OCI-LY1 (cell line): ENCODE data around the gene ZNF827.

Source experiments
- H2AFZ ChIP-seq: fragments of 200-600 bp; sonication (generic), shearing (Covaris generic); 2 replicates; pipeline ENCODE4 v1.6.0; 2014; ENCODE audit warnings: antibody characterized with exemption, mild to moderate bottlenecking, low read length
- H3F3A ChIP-seq: fragments of 200-600 bp; sonication (generic), shearing (Covaris generic); 2 replicates; pipeline ENCODE4 v1.6.0; 2014; ENCODE audit warnings: mild to moderate bottlenecking, antibody characterized with exemption, low read length, moderate library complexity; ENCODE audit not compliant: insufficient read depth
- H3K27ac ChIP-seq: fragments of 200-600 bp; sonication (generic); 2 replicates; pipeline ENCODE4 v1.5.1; 2014; ENCODE audit warnings: low read length, mixed run types, mild to moderate bottlenecking, low read depth; ENCODE audit not compliant: poor library complexity, severe bottlenecking
- H3K27me3 ChIP-seq: fragments of 200-600 bp; sonication (generic); 2 replicates; pipeline ENCODE4 v1.6.0; 2014; ENCODE audit warnings: antibody characterized with exemption, mild to moderate bottlenecking, low read length, moderate library complexity; ENCODE audit not compliant: insufficient read depth
- H3K36me3 ChIP-seq: fragments of 200-600 bp; sonication (generic); 2 replicates; pipeline ENCODE4 v1.6.1; 2014; ENCODE audit warnings: mild to moderate bottlenecking, antibody characterized with exemption, low read length, moderate library complexity, mixed read lengths; ENCODE audit not compliant: insufficient read depth
- H3K4me1 ChIP-seq: fragments of 200-600 bp; sonication (generic); 2 replicates; pipeline ENCODE4 v1.5.1; 2014; ENCODE audit warnings: mild to moderate bottlenecking, low read length, moderate library complexity; ENCODE audit not compliant: insufficient read depth, severe bottlenecking
- H3K4me2 ChIP-seq: fragments of 200-600 bp; sonication (generic), shearing (Covaris generic); 2 replicates; pipeline ENCODE4 v1.6.1; 2014; ENCODE audit warnings: low read length
- H3K4me3 ChIP-seq: fragments of 200-600 bp; sonication (generic); 2 replicates; pipeline ENCODE4 v1.5.1; 2014; ENCODE audit warnings: low read length, low read depth, mild to moderate bottlenecking, mixed read lengths; ENCODE audit not compliant: poor library complexity, severe bottlenecking
- H3K79me2 ChIP-seq: fragments of 200-600 bp; shearing (Covaris generic); 2 replicates; pipeline ENCODE4 v1.6.1; 2016; ENCODE audit warnings: mixed run types, low read length, mixed read lengths; ENCODE audit not compliant: insufficient read depth
- H3K9ac ChIP-seq: fragments of 200-600 bp; sonication (generic), shearing (Covaris generic); 2 replicates; pipeline ENCODE4 v1.6.1; 2014; ENCODE audit warnings: mild to moderate bottlenecking, low read length, mixed read lengths
- H3K9me2 ChIP-seq: fragments of 200-600 bp; sonication (generic), shearing (Covaris generic); 2 replicates; pipeline ENCODE4 v1.6.1; 2014; ENCODE audit warnings: low read depth, mild to moderate bottlenecking, low read length, mixed read lengths
- H3K9me3 ChIP-seq: fragments of 200-600 bp; shearing (Covaris generic); 2 replicates; pipeline ENCODE4 v1.6.1; 2014; ENCODE audit warnings: low read length, mixed read lengths
- H4K20me1 ChIP-seq: fragments of 200-600 bp; sonication (generic), shearing (Covaris generic); 2 replicates; pipeline ENCODE4 v1.6.0; 2016; ENCODE audit warnings: mild to moderate bottlenecking, low read length; ENCODE audit not compliant: insufficient read depth
- EZH2 ChIP-seq: fragments of 200-600 bp; sonication (generic), shearing (Covaris generic); IDR thresholded peaks from 2 replicates; pipeline ENCODE4 v1.8.0; 2017; ENCODE audit warnings: borderline replicate concordance, mixed run types, mild to moderate bottlenecking, antibody characterized with exemption, low read length, moderate library complexity, mixed read lengths
- TF ChIP-seq, protein P1 (sequence below): fragments of 200-600 bp; sonication (generic), shearing (Covaris generic); IDR thresholded peaks from 2 replicates; pipeline ENCODE4 v1.5.1; 2017; ENCODE audit warnings: mild to moderate bottlenecking, antibody characterized with exemption, low read length, moderate library complexity, mixed read lengths

ZNF827 gene

DNA sequence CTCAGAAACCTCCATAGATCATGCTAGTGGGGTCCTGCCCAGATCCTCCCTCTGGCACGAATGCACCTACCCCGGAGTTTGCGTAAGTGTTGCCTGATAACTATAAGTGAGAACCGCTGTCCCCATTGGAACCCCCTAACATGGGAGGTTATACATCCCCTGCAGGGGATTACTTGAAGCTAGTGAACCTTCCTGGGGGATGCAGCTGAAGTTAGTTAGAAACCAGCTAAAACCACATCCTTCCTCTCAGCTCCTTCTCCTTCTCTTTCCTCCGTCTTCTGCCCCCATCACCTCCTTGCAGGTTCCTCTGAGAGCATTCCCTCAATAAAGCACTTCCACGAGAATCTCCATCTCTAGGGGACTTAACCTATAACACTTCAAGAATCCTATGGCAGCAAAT lies 95.0 kb downstream of the ZNF827 start:
- H3K4me1 ChIP-seq = no peaks in the 10 kb centered on the region
- H3K27me3 ChIP-seq = no peaks in the 10 kb centered on the region
- H3K79me2 ChIP-seq = no peaks in the 10 kb centered on the region
- no peak overlapping the region for H3K9ac ChIP-seq
- no peaks in the 10 kb centered on the region for H3K9me3 ChIP-seq
- H3K4me3 ChIP-seq = no peak overlapping the region
- H2AFZ ChIP-seq = no peak overlapping the region
- no peaks in the 10 kb centered on the region for H3K9me2 ChIP-seq
- H3K36me3 ChIP-seq = peaks cover 57% of the 10 kb centered on the region; the same call in 1 of the 2 replicates
- no peak for TF ChIP-seq EZH2
- TF ChIP-seq, protein P1, sequence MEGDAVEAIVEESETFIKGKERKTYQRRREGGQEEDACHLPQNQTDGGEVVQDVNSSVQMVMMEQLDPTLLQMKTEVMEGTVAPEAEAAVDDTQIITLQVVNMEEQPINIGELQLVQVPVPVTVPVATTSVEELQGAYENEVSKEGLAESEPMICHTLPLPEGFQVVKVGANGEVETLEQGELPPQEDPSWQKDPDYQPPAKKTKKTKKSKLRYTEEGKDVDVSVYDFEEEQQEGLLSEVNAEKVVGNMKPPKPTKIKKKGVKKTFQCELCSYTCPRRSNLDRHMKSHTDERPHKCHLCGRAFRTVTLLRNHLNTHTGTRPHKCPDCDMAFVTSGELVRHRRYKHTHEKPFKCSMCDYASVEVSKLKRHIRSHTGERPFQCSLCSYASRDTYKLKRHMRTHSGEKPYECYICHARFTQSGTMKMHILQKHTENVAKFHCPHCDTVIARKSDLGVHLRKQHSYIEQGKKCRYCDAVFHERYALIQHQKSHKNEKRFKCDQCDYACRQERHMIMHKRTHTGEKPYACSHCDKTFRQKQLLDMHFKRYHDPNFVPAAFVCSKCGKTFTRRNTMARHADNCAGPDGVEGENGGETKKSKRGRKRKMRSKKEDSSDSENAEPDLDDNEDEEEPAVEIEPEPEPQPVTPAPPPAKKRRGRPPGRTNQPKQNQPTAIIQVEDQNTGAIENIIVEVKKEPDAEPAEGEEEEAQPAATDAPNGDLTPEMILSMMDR = no peak
- no peak overlapping the region for H3K4me2 ChIP-seq
- no peak overlapping the region for H3K27ac ChIP-seq
- 0 out of 2 replicates have a peak, but pooled peaks cover 2% of the 10 kb centered on the region for H3F3A ChIP-seq
- no peaks in the 10 kb centered on the region for H4K20me1 ChIP-seq

DNA sequence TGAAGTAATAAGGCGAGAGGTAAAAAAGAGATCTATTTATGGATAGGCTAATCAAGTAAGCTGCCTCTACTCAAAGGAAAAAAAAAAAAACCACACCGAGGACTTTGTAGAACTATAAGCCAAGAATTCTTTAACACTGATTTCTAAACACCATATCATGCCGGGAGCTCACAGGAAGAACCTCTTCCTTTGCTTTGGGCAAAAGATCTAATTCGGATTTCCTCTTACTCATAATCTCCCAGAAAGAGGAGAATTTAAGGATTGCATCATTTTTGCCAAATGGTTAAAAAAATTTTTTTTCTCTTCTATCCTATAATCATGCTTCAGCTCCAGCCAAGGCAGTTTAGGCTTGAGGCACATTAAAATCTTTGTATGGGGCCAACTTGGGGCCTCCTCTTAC lies 95.5 kb downstream of the ZNF827 start:
- Histone ChIP-seq H4K20me1 (no peaks in the 10 kb centered on the region), H3K27ac (no peak overlapping the region), H3K4me2 (no peak overlapping the region), H3F3A (no peaks in the 10 kb centered on the region), H3K9me2 (no peaks in the 10 kb centered on the region), H3K27me3 (no peaks in the 10 kb centered on the region), H3K36me3 (peaks cover 52% of the 10 kb centered on the region; the same call in 1 of the 2 replicates), H3K4me1 (no peaks in the 10 kb centered on the region), H3K79me2 (no peaks in the 10 kb centered on the region), H2AFZ (no peak overlapping the region), H3K9ac (no peak overlapping the region), H3K4me3 (no peak overlapping the region), H3K9me3 (no peaks in the 10 kb centered on the region)
- no peak for TF ChIP-seq EZH2
- TF ChIP-seq, protein P1 = no peak

DNA sequence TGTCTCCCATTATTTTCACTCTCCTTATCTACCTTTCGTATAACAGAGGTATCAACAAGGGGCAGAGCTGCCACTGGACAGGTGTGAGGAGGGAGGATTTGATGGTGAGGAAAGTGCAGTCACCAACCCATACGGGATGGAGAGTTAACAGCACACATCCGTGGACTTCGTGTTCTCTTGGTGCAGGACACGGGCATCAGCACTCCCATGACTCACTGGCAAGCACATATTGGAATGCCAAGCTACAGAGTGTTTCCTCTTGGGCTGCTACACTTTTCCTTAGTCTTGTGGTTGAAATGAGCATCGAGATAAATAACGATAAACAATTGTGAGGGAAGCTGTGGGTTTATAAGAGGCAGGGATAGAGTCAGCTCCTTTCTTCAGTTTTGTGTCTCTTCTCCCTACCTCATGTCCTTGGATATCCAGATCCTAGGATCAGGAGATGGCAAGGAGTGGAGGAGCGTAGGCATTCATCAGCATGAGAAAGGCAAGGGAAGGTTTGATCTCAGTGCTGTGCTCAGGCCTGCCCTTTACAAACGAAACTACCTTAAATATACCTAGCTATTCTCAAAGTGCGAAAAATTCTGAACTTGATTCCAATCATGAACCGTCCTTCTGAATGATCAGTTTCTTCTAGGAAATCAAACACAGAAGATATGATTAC lies 96.3 kb downstream of the ZNF827 start:
- Histone ChIP-seq H3K36me3 (peaks cover 52% of the 10 kb centered on the region; the same call in 1 of the 2 replicates), H3K9me2 (no peaks in the 10 kb centered on the region), H3F3A (no peaks in the 10 kb centered on the region), H3K4me1 (no peaks in the 10 kb centered on the region), H4K20me1 (no peaks in the 10 kb centered on the region), H2AFZ (no peak overlapping the region), H3K4me2 (no peak overlapping the region), H3K27ac (no peak overlapping the region), H3K79me2 (no peaks in the 10 kb centered on the region), H3K27me3 (no peaks in the 10 kb centered on the region), H3K9me3 (no peaks in the 10 kb centered on the region), H3K4me3 (no peak overlapping the region), H3K9ac (no peak overlapping the region)
- no peak for TF ChIP-seq EZH2
- TF ChIP-seq, protein P1 = no peak
